Astrocyte (in vitro differentiated cells and primary cell): ENCODE measurements around the gene JMJD4. TPM values are rescaled to one million over a fixed set of nuclear protein-coding genes. Genes with fewer than 3 reads are reported as not detected.

Experiments
- DNase-seq: peaks from one replicate; pipeline ENCODE4 v3.0.0-alpha.2; 2010; ENCODE audit warnings: low read depth
- FAIRE-seq: peaks from 2 replicates; lab custom pipeline; 2011; peaks lifted over from hg19 to GRCh38; lab: Jason Lieb, UNC
- H2AFZ ChIP-seq: 2 replicates; pipeline ENCODE4 v1.6.0; 2012; ENCODE audit warnings: low read depth, low read length, inconsistent platforms
- H3K27ac ChIP-seq: 2 replicates; pipeline ENCODE4 v1.5.1; 2011; ENCODE audit warnings: low read depth, low read length, inconsistent platforms
- H3K27me3 ChIP-seq: 2 replicates; pipeline ENCODE4 v1.6.0; 2011; ENCODE audit warnings: low read length, inconsistent platforms; ENCODE audit not compliant: insufficient read depth
- H3K36me3 ChIP-seq: 2 replicates; pipeline ENCODE4 v1.5.1; 2011; ENCODE audit warnings: low read length, inconsistent platforms; ENCODE audit not compliant: insufficient read depth
- H3K4me1 ChIP-seq: 2 replicates; pipeline ENCODE4 v1.5.1; 2011; ENCODE audit warnings: low read length, inconsistent platforms; ENCODE audit not compliant: insufficient read depth
- H3K4me2 ChIP-seq: 2 replicates; pipeline ENCODE4 v1.6.0; 2012; ENCODE audit warnings: low read length, inconsistent platforms
- H3K4me3 ChIP-seq: 2 replicates; pipeline ENCODE4 v1.5.1; 2011; ENCODE audit warnings: low read depth, mild to moderate bottlenecking, low read length, inconsistent platforms; ENCODE audit not compliant: insufficient read depth
- H3K79me2 ChIP-seq: 2 replicates; pipeline ENCODE4 v1.6.0; 2012; ENCODE audit warnings: mild to moderate bottlenecking, low read length, inconsistent platforms; ENCODE audit not compliant: insufficient read depth
- H3K9ac ChIP-seq: 2 replicates; pipeline ENCODE4 v1.6.0; 2012; ENCODE audit warnings: mild to moderate bottlenecking, low read length, inconsistent platforms
- H3K9me3 ChIP-seq: 2 replicates; pipeline ENCODE4 v1.5.1; 2012; ENCODE audit warnings: low read depth, mild to moderate bottlenecking, low read length, inconsistent platforms; ENCODE audit not compliant: insufficient read depth
- H4K20me1 ChIP-seq: 2 replicates; pipeline ENCODE4 v1.6.0; 2012; ENCODE audit warnings: low read length, inconsistent platforms; ENCODE audit not compliant: insufficient read depth
- H3K27ac Mint-ChIP-seq: one replicate; pipeline ENCODE4 v1.8.0; 2021; ENCODE audit warnings: mild to moderate bottlenecking, mixed read lengths; ENCODE audit not compliant: unreplicated experiment
- H3K27me3 Mint-ChIP-seq: one replicate; pipeline ENCODE4 v1.8.0; 2021; ENCODE audit warnings: low read depth, mixed read lengths; ENCODE audit not compliant: unreplicated experiment
- H3K36me3 Mint-ChIP-seq: one replicate; pipeline ENCODE4 v1.8.0; 2021; ENCODE audit warnings: low read depth, mixed read lengths; ENCODE audit not compliant: unreplicated experiment
- H3K4me1 Mint-ChIP-seq: one replicate; pipeline ENCODE4 v1.8.0; 2021; ENCODE audit warnings: low read depth, mixed read lengths; ENCODE audit not compliant: unreplicated experiment
- H3K4me3 Mint-ChIP-seq: one replicate; pipeline ENCODE4 v1.8.0; 2021; ENCODE audit warnings: mild to moderate bottlenecking, moderate library complexity, mixed read lengths; ENCODE audit not compliant: unreplicated experiment
- H3K9me3 Mint-ChIP-seq: one replicate; pipeline ENCODE4 v1.8.0; 2021; ENCODE audit warnings: mild to moderate bottlenecking, mixed read lengths; ENCODE audit not compliant: unreplicated experiment
- CTCF ChIP-seq: IDR thresholded peaks from 2 replicates; pipeline ENCODE4 v1.5.1; 2011; ENCODE audit warnings: low read depth, mild to moderate bottlenecking, inconsistent platforms, low read length, moderate library complexity; ENCODE audit not compliant: insufficient read depth
- EZH2 ChIP-seq: IDR thresholded peaks from 2 replicates; pipeline ENCODE4 v1.6.1; 2012; ENCODE audit warnings: mild to moderate bottlenecking, low read length, inconsistent platforms; ENCODE audit not compliant: insufficient read depth
- total RNA-seq: library from RNA; stranded (reverse); gene quantifications from 2 replicates; pipeline ENCODE4 v1.2.1, GENCODE V29; 2021

JMJD4 gene
- total RNA-seq, 1 donor from 2014 or later: 17.5 TPM

GRCh38 chr1:227769047-227769935 lies 34.2 kb upstream of the JMJD4 start:
- no peak overlapping the region for H3K4me3 ChIP-seq
- DNase-seq (no peak), FAIRE-seq (no peak)
- no peak overlapping the region for H3K27ac Mint-ChIP-seq
- peaks cover 18% of the 10 kb centered on the region for H3K36me3 ChIP-seq
- TF ChIP-seq CTCF (no peak), EZH2 (no peak)
- no peaks in the 10 kb centered on the region for H3K27me3 Mint-ChIP-seq
- no peak overlapping the region for H2AFZ ChIP-seq
- no peak overlapping the region for H3K4me3 Mint-ChIP-seq
- no peak overlapping the region for H3K9ac ChIP-seq
- H3K9me3 ChIP-seq: no peaks in the 10 kb centered on the region
- peaks cover 2% of the 10 kb centered on the region for H3K79me2 ChIP-seq
- H3K4me2 ChIP-seq: no peak overlapping the region
- H3K27ac ChIP-seq: no peak overlapping the region
- H3K9me3 Mint-ChIP-seq: no peaks in the 10 kb centered on the region
- peaks cover 4% of the 10 kb centered on the region for H3K4me1 ChIP-seq
- H3K27me3 ChIP-seq: no peaks in the 10 kb centered on the region
- peaks cover 37% of the 10 kb centered on the region for H4K20me1 ChIP-seq
- peaks cover 12% of the 10 kb centered on the region for H3K4me1 Mint-ChIP-seq
- peaks cover 26% of the 10 kb centered on the region for H3K36me3 Mint-ChIP-seq

- FAIRE-seq (no peak), DNase-seq (no peak)
- no peak overlapping the region for H3K4me3 Mint-ChIP-seq
- peaks cover 18% of the 10 kb centered on the region for H3K36me3 ChIP-seq
- H3K27ac Mint-ChIP-seq: no peak overlapping the region
- H3K4me3 ChIP-seq: no peak overlapping the region
- peaks cover 18% of the 10 kb centered on the region for H3K4me1 Mint-ChIP-seq
- peaks cover 3% of the 10 kb centered on the region for H3K79me2 ChIP-seq
- H3K9ac ChIP-seq: no peak overlapping the region
- H3K9me3 Mint-ChIP-seq: no peaks in the 10 kb centered on the region
- peaks cover 5% of the 10 kb centered on the region for H3K4me1 ChIP-seq
- H3K27ac ChIP-seq: no peak overlapping the region
- H3K27me3 ChIP-seq: no peaks in the 10 kb centered on the region
- H3K27me3 Mint-ChIP-seq: no peaks in the 10 kb centered on the region
- H3K9me3 ChIP-seq: no peaks in the 10 kb centered on the region
- TF ChIP-seq EZH2 (no peak), CTCF (no peak)
- H4K20me1 ChIP-seq: peaks cover 43% of the 10 kb centered on the region
- H3K36me3 Mint-ChIP-seq: peaks cover 31% of the 10 kb centered on the region
- no peak overlapping the region for H3K4me2 ChIP-seq
- no peak overlapping the region for H2AFZ ChIP-seq
Measured at GRCh38 chr1:227768640-227769039, 33.5 kb upstream of the JMJD4 start.

DNA sequence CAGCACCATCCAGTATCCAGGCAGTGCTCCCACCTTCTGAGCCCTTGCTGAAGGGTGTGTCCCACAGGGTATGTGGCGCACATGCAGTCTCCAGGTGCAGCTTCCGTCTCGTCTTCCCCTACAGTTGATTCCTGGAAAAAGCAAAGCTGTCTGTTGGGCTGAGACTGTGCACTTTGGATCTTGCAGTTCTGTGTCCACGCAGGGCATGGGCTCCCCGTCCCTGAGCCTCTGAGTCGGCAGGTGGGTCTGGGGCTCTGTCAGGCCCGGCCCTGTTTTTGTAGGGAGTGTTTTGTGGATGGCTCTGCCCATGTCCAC lies 33.0 kb upstream of the JMJD4 start:
- Histone ChIP-seq H3K9me3 (no peaks in the 10 kb centered on the region), H3K9ac (no peak overlapping the region), H3K4me1 (peaks cover 11% of the 10 kb centered on the region), H3K27me3 (no peaks in the 10 kb centered on the region), H3K36me3 (peaks cover 18% of the 10 kb centered on the region), H3K27ac (no peak overlapping the region), H3K79me2 (peaks cover 8% of the 10 kb centered on the region), H3K4me3 (no peak overlapping the region), H2AFZ (no peak overlapping the region), H4K20me1 (peaks cover 49% of the 10 kb centered on the region), H3K4me2 (no peak overlapping the region)
- DNase-seq (no peak), FAIRE-seq (no peak)
- Mint-ChIP-seq H3K9me3 (no peaks in the 10 kb centered on the region), H3K4me3 (no peak overlapping the region), H3K4me1 (peaks cover 20% of the 10 kb centered on the region), H3K27ac (no peak overlapping the region), H3K36me3 (peaks cover 31% of the 10 kb centered on the region), H3K27me3 (no peaks in the 10 kb centered on the region)
- no peak for TF ChIP-seq CTCF
- no peak for TF ChIP-seq EZH2
